ENCODE results near the gene SGF29.

SGF29 gene

DNA sequence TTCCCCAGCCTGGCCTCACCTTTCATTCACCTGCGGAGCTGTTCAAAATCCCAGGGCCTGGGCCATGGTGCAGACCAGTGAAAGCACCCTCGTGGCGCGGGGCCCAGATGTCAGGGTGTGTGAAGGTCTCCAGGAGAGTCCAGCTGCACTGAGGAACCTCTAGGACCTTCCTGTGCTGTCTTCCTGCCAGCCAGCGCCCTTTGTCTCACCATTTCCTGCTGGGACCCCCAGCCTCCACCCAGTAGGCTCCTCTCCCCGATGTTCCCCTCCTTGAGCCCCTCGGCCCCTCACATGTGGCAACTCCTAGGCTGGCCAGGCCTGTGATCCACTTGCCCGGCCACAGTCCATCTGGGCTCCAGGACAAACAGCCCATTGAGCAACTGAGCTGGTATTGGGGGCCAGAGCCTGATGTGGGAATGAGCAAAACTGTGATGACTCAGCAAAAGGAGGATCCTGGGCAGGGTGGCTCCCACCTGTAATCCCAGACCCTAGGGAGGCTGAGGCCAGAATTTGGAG is 42.5 kb downstream of the SGF29 start:
- Histone ChIP-seq H2BK5ac (ENCODE audit: low read depth, low read length, poor library complexity, severe bottlenecking) (no peak overlapping the region), H3K9ac (ENCODE audit: low read length) (no peak overlapping the region), H2BK120ac (ENCODE audit: low read depth, low read length) (no peak overlapping the region), H2AK5ac (ENCODE audit: low read length, severe bottlenecking) (no peak overlapping the region), H3K23ac (ENCODE audit: low read length in 2 of 2) (no peak overlapping the region), H3K4ac (ENCODE audit: low read depth in 1 of 2, low read length in 2 of 2) (no peak overlapping the region), H4K91ac (ENCODE audit: low read length) (no peak overlapping the region), H3K18ac (ENCODE audit: low read depth in 1 of 2, low read length in 2 of 2) (no peak overlapping the region), H3K36me3 (ENCODE audit: control insufficient read depth in 1 of 2, insufficient read depth in 2 of 2, low read depth in 1 of 2, low read length in 2 of 2) (peaks cover 2 to 19% of the 10 kb centered on the region in 2 experiments), H3K27ac (ENCODE audit: low read length, poor library complexity, severe bottlenecking) (no peak overlapping the region), H2BK15ac (ENCODE audit: low read depth, poor library complexity, severe bottlenecking) (no peak overlapping the region), H2AFZ (ENCODE audit: low read depth, low read length) (no peak overlapping the region), H3K4me1 (ENCODE audit: control insufficient read depth, insufficient read depth, low read depth, low read length) (no peaks in the 10 kb centered on the region), H3K9me3 (ENCODE audit: control insufficient read depth, low read length) (no peaks in the 10 kb centered on the region), H2BK12ac (ENCODE audit: low read length in 2 of 2) (no peak overlapping the region), H3K14ac (ENCODE audit: low read length in 2 of 2) (no peak overlapping the region), H3K4me3 (ENCODE audit: insufficient read depth in 1 of 2, low read depth in 1 of 2, low read length in 2 of 2) (no peak overlapping the region), H3K27me3 (ENCODE audit: control insufficient read depth in 1 of 2, insufficient read depth in 1 of 2, low read length in 2 of 2) (peaks cover 0 to 23% of the 10 kb centered on the region in 2 experiments), H4K8ac (ENCODE audit: low read length) (no peak overlapping the region), H3K79me1 (replicated peaks; ENCODE audit: low read length, poor library complexity, severe bottlenecking) (no peaks in the 10 kb centered on the region), H3K4me2 (ENCODE audit: low read length, poor library complexity, severe bottlenecking) (no peak overlapping the region)
- WGBS = 83% methylated on average over 8 of the region's 8 CpGs
- no peak for DNase-seq

GRCh38 chr16:28596840-28597691 is 43.3 kb downstream of the SGF29 start, which contains the start of gene SULT1A2:
Gene SULT1A2, minus strand, starts transcription at chr16:28597050. Its CDS starts 1,120 bp downstream, at chr16:28595930.
- H2BK12ac ChIP-seq (ENCODE audit: low read length in 2 of 2) = no peak within 1 kb of the TSS
- no peaks in the 10 kb centered on the region for H3K4me1 ChIP-seq (ENCODE audit: control insufficient read depth, insufficient read depth, low read depth, low read length)
- peaks cover 0 to 11% of the 10 kb centered on the region in 2 experiments for H3K36me3 ChIP-seq (ENCODE audit: control insufficient read depth in 1 of 2, insufficient read depth in 2 of 2, low read depth in 1 of 2, low read length in 2 of 2)
- no peak within 1 kb of the TSS for H2AFZ ChIP-seq (ENCODE audit: low read depth, low read length)
- H3K14ac ChIP-seq (ENCODE audit: low read length in 2 of 2) = no peak within 1 kb of the TSS
- no peak within 1 kb of the TSS for H4K91ac ChIP-seq (ENCODE audit: low read length)
- no peak within 1 kb of the TSS for H3K18ac ChIP-seq (ENCODE audit: low read depth in 1 of 2, low read length in 2 of 2)
- peaks cover 0 to 23% of the 10 kb centered on the region in 2 experiments for H3K27me3 ChIP-seq (ENCODE audit: control insufficient read depth in 1 of 2, insufficient read depth in 1 of 2, low read length in 2 of 2)
- WGBS = 57% methylated on average over 11 of the region's 11 CpGs
- H3K4ac ChIP-seq (ENCODE audit: low read depth in 1 of 2, low read length in 2 of 2) = no peak within 1 kb of the TSS
- DNase-seq = no peak
- H3K4me3 ChIP-seq (ENCODE audit: insufficient read depth in 1 of 2, low read depth in 1 of 2, low read length in 2 of 2) = no peak within 1 kb of the TSS
- no peak within 1 kb of the TSS for H2AK5ac ChIP-seq (ENCODE audit: low read length, severe bottlenecking)
- H3K4me2 ChIP-seq (ENCODE audit: low read length, poor library complexity, severe bottlenecking) = no peak within 1 kb of the TSS
- H3K23ac ChIP-seq (ENCODE audit: low read length in 2 of 2) = no peak within 1 kb of the TSS
- no peak within 1 kb of the TSS for H3K9ac ChIP-seq (ENCODE audit: low read length)
- H4K8ac ChIP-seq (ENCODE audit: low read length) = no peak within 1 kb of the TSS
- H2BK120ac ChIP-seq (ENCODE audit: low read depth, low read length) = no peak within 1 kb of the TSS
- H2BK15ac ChIP-seq (ENCODE audit: low read depth, poor library complexity, severe bottlenecking) = no peak within 1 kb of the TSS
- no peak within 1 kb of the TSS for H3K27ac ChIP-seq (ENCODE audit: low read length, poor library complexity, severe bottlenecking)
- no peaks in the 10 kb centered on the region for H3K9me3 ChIP-seq (ENCODE audit: control insufficient read depth, low read length)
- no peaks in the 10 kb centered on the region for H3K79me1 ChIP-seq (replicated peaks; ENCODE audit: low read length, poor library complexity, severe bottlenecking)
- no peak within 1 kb of the TSS for H2BK5ac ChIP-seq (ENCODE audit: low read depth, low read length, poor library complexity, severe bottlenecking)

GRCh38 chr16:28597692-28598261 is 44.1 kb downstream of the SGF29 start:
- H3K4me3 ChIP-seq (ENCODE audit: insufficient read depth in 1 of 2, low read depth in 1 of 2, low read length in 2 of 2) = no peak overlapping the region
- H3K14ac ChIP-seq (ENCODE audit: low read length in 2 of 2) = no peak overlapping the region
- H3K27ac ChIP-seq (ENCODE audit: low read length, poor library complexity, severe bottlenecking) = no peak overlapping the region
- H3K18ac ChIP-seq (ENCODE audit: low read depth in 1 of 2, low read length in 2 of 2) = no peak overlapping the region
- H2BK12ac ChIP-seq (ENCODE audit: low read length in 2 of 2) = no peak overlapping the region
- no peaks in the 10 kb centered on the region for H3K79me1 ChIP-seq (replicated peaks; ENCODE audit: low read length, poor library complexity, severe bottlenecking)
- no peak overlapping the region for H4K8ac ChIP-seq (ENCODE audit: low read length)
- no peak overlapping the region for H4K91ac ChIP-seq (ENCODE audit: low read length)
- H3K4ac ChIP-seq (ENCODE audit: low read depth in 1 of 2, low read length in 2 of 2) = no peak overlapping the region
- peaks cover 0 to 26% of the 10 kb centered on the region in 2 experiments for H3K27me3 ChIP-seq (ENCODE audit: control insufficient read depth in 1 of 2, insufficient read depth in 1 of 2, low read length in 2 of 2)
- H2BK5ac ChIP-seq (ENCODE audit: low read depth, low read length, poor library complexity, severe bottlenecking) = no peak overlapping the region
- H3K9ac ChIP-seq (ENCODE audit: low read length) = no peak overlapping the region
- H2AK5ac ChIP-seq (ENCODE audit: low read length, severe bottlenecking) = no peak overlapping the region
- H2AFZ ChIP-seq (ENCODE audit: low read depth, low read length) = no peak overlapping the region
- no peaks in the 10 kb centered on the region for H3K9me3 ChIP-seq (ENCODE audit: control insufficient read depth, low read length)
- peaks cover 0 to 4% of the 10 kb centered on the region in 2 experiments for H3K36me3 ChIP-seq (ENCODE audit: control insufficient read depth in 1 of 2, insufficient read depth in 2 of 2, low read depth in 1 of 2, low read length in 2 of 2)
- H2BK120ac ChIP-seq (ENCODE audit: low read depth, low read length) = no peak overlapping the region
- no peak for DNase-seq
- H3K23ac ChIP-seq (ENCODE audit: low read length in 2 of 2) = no peak overlapping the region
- 78% methylated on average over 8 of the region's 9 CpGs for WGBS
- H3K4me2 ChIP-seq (ENCODE audit: low read length, poor library complexity, severe bottlenecking) = no peak overlapping the region
- H3K4me1 ChIP-seq (ENCODE audit: control insufficient read depth, insufficient read depth, low read depth, low read length) = no peaks in the 10 kb centered on the region
- no peak overlapping the region for H2BK15ac ChIP-seq (ENCODE audit: low read depth, poor library complexity, severe bottlenecking)
